Embryonic facial prominence (tissue), 1 donor: ENCODE results near the gene DLG2.

ENCODE experiments used
- DNase-seq: peaks from one replicate; pipeline ENCODE4 v3.0.0-alpha.2; 2016; ENCODE audit errors: extremely low spot score

The DLG2 gene

DNA sequence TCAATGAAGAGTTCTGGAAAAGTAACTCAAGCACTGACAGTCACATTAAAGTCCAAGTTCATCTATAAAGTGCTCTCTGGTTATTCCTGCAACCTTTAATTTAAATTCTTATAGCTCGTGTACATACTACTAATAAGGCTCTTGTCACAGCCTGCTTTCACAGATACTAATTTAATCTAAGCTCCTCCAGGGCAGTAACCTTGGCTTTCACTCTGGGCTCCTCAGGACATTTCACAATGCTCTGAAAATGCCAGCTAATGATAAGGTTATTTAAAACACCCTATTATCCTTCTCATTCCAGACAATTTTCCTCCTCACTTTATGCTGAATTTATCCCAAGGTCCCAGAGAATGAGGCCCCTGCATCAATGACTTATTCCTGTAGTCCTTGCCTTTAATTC lies 2098.3 kb downstream of the DLG2 start:
- no peak for DNase-seq

DNA sequence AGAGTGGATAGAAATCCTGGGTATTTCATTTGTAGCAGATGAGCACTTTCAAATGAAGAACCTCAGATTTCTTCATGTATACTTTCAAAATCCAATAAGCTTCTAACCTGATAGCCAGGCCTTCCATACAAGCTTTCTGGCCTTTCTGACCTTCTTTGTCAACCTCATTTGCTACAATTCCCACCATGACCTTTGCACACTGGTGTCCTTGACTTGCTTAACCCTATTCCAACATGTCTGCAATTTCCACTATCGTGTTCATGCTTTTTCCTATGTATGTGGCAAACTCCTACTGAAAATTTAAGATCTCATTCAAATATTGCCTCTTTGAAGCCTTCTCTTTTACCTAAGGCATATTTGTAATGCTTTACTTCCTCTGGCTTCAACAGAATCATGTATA lies 2098.9 kb downstream of the DLG2 start:
- DNase-seq = no peak

DNA sequence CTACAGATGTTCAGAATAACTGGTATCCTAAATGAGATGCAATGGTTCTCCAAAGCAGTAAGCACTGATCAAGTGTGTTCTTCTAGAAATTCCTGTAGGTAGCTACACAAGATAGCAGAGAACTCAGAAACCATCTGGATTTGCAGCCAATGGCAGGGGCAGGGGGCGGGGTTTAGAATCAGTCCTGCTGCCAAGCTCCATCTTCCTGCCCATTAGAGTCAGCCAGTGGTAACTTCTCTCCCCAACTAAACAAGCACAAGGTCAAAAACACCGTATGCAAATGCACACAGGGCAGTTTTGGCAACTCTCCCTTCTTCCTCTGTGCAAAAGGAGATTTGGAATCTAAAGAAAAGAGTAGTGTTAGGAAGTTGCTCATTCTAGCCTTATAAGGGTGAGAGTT lies 2103.5 kb downstream of the DLG2 start:
- DNase-seq = no peak

DNA sequence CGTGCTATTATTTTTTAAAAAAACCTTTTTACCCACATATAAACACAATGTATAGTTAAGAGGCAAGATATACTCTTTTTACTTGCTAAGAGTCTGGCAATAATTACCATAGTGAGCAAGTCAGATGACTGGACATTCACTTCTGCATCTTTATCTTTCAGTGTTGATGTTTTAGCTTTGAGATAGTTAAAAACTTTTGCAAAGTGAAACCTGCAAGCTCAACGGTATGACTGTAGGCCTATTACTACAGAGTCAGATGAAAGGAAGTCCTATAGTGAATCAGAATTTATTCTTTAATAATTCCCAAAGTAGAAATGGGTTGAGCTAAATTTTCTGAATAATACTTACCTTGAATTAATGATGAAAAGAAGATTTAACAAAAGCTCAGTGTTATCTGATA lies 2104.2 kb downstream of the DLG2 start:
- DNase-seq = no peak

DNA sequence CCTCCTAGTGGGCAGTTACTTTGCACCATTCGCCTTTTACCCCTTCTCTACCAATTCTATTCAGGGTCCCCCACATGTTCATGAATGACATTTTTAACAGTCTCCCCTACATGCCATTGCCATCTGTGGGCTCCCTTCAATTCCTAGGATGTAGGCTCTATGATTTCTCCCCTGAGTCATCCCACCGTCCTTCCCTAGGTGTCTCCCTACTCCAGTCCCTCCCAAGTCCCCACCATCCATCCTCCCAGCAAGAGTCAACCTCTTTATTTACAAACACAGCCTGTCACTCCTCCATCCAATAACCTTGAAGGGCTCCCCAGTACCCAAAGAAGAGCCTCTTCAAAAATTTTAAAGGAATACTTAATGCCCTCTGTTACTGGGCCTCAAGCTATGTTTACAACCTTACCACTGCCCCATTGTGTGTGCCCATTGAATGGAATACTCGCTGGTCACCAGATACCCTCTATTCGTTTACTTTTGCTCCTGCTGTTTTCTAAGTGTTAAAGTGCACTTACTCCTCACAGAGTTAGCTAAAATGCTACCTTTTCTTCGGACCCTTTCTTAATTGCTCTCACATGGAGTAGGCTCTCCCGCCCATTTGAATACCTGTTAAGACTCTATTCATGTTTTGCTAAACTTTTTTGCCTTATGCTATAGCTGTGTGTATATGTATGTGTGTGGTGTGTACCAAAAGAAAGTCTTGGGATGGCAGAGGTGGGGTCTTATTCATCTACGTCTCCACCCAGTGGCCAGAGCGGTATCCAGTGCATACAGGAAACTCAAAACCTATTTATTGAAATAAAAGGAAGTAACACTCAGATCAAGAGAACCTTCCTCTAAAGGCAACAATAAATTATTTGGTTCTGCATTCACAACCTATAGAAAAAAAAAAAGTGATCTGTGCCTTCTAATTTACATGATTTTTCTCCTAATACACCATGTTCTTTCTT lies 2105.2 kb downstream of the DLG2 start:
- no peak for DNase-seq

DNA sequence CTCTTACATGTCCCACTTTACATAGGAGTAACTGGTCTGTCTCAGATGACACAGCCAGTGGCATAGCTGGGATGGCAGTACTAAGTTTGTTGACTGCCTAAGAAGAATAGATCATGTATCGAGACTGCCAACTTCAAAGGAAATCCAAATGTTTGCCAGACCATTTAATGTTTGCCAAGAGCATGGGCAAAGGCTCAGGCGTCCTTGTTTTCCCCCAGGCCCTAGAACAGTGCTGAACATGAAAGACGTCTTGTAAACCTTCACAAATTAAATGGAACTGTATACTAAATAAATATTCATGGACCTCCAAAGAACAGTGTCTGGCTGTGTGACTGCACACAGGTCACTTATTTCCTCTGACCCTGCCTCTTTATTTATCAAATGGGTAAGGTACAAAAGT lies 2106.3 kb downstream of the DLG2 start:
- DNase-seq = no peak

DNA sequence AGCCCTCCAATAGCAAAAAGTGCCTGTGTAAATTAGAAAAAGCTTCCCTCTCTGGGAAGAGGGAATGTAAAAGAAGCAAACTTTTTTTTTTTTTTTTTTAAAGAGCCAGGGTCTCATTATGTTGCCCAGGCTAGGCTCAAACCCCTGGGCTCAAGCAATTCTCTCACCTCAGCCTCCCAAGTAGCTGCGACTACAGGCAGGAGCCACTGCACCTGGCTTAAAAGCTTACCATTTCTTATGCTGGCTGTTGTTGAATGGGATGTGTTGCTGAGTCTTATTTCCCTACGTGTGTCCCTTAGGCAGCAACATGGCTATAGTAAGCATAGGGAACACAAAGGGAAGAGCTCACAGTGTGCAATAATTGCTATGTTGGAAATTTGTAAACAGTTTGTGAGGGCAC lies 2115.5 kb downstream of the DLG2 start:
- DNase-seq = no peak

DNA sequence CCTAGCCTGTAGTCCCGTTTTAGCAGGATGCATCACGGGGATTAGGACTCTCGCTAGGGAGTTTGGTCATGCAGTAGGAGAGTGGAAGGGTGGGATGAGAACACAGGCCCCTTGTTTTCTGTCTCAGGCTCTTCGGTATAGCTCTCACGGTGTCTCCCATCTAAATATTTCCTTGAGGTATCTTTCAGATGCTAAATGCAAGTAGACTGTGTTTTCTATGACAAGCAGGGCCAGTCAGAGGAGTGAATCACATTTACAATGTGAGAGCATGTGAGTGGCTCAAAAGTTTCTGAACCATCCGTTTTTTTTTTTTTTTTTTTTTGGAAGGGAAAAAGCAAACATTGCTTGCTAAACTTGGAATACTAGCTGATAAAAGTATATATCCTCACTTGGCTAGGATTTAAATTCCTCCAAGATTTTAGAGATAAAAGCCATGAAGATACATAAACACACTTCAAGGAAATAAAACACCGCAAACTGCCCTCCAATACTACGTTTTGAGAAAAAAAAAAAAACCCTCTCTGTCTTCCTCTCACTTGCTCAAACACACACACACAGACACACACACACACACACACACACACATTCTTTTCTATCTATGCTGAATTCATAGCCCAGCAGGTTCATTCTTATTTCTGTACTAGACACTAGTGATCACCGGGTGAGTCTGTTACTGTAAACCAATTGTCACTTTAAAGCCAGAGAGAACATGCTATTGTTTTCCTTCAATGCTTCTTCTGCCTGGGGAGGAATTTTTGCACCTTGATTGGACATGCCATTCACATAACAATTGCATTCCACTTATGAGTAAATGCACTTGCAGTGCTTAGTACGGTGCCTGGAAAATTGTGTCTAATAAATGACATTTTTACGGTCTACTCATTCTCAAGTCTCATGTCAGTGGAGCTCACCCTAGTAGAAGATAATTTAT lies 2116.3 kb downstream of the DLG2 start:
- no peak for DNase-seq

DNA sequence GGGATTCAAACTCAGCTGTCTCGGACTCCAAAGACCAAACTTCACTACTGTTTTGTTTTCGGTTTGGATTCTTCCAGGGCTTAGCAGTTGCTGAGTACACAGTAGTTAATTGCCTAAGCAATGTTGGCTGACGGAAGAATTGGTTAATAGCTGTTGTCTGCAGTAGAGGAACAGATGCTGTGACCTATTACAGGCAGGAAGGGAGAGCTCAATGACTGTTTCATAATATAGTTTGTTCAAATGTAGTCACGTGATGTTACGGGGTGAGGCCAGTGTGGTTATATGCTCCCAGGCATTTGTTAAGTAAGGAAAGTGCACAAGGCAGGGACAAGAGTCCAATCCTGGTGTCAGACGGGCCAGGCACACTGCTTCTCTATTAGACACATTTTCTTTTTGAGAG lies 2118.3 kb downstream of the DLG2 start:
- DNase-seq = no peak

DNA sequence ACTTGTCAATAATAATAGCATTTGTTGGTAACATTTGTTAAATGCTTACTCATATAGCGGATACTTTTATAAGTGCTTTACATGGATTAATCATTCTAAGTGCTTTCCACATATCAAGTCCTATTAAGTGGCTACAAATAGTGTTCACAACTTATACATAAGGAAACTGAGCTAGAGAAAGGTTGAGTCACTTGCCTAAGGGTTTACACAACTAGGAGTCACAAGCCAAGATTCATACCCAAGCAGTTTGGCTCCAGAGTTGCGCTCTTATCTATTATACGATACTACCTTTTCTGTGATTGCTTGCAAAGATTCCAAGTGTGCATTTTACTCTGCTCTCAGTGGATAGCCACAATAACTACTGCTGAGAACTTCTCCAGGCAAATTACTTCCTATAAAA lies 2125.1 kb downstream of the DLG2 start:
- no peak for DNase-seq

DNA sequence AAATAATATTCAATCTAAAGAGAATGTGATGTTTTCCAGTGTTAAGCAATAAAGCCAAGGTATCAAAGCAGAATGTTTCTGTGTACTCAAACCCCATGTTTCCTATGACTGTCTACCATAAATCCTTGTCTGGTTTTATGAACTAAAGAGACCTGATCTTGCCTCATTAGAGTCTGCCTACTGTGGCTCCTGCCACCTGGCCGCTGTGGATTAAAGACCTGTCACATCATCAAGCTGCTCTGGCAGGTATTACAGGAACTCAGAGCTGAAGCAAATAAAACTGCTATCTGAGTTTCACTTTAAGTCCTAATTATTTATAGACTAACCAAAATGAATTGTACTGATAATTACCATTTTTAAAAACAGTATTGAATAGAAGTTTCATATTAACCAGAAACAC lies 2133.2 kb downstream of the DLG2 start:
- DNase-seq = no peak

DNA sequence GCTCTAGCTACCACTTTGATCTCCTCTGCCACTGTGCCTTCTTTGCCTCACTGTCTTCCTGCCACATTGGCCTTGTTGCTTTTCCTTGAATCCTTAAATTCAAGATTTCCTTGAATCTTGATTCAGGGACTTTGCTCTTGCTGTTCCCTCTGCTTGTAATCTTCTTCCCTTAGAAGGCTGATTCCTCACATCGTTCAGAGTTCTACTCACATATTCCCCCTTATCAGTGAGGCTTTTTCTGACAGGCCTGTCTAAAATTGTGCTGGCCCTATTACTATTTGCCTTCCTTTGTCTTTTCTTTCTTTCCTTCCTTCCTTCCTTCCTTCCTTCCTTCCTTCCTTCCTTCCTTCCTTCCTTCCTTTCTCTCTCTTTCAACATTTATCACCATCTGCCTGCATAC lies 2134.1 kb downstream of the DLG2 start:
- DNase-seq = no peak

DNA sequence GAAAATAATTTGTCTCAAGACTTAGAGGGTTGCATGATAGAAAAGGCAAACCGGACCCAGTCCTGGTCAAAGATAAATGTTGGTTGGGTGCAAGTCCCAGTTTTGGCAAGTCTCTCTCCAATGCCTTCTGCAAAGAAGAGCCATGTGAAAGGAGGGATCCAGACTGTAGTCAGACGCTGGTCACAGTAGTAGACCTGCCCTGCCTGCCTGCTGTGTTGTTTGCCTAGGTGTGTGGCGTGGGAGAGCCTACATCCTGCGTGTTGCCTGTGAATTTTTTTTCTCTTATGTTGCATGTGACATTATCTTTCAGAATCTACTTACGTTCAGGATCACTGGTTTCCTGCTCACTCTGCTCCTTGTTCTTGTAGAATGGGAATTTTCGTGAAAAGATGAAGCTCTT lies 2143.3 kb downstream of the DLG2 start:
- no peak for DNase-seq

DNA sequence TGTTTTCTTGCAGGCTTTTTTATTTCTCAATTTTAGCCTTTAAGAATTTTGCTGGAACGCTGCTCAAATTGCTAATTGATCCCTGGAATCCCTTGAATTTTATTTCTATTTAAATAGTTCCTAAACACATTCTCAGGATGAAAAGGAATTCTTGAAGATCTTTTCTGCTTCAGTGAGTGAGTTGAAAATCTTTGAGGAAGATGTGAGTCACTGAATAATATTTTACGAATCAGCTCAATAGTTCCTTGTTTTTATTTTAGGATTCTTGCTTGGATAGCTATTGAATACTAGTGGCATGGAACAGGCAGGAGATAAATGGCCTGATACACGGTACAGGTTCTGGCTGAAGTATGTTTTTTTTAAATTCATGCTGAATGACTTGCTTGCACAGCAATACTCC lies 2146.3 kb downstream of the DLG2 start:
- DNase-seq = no peak

DNA sequence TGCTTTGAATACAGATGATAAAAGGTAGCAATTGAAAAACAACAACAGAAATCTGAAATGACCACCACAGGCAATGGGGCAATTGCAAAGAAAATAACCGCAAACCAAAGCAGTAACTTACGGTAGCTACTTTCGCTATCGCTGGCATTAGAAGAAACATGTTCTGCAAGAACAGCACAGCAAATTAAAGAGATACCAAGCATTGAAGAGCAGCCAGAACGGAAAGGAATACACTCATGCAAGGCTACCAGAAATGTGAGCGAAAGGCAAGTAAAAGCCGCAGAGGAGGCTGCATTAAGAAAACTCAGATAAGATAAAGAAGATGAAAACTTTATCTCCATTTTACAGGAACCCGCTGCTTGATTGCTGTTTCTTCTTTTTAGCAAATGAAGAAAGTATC lies 2146.9 kb downstream of the DLG2 start:
- DNase-seq = no peak

DNA sequence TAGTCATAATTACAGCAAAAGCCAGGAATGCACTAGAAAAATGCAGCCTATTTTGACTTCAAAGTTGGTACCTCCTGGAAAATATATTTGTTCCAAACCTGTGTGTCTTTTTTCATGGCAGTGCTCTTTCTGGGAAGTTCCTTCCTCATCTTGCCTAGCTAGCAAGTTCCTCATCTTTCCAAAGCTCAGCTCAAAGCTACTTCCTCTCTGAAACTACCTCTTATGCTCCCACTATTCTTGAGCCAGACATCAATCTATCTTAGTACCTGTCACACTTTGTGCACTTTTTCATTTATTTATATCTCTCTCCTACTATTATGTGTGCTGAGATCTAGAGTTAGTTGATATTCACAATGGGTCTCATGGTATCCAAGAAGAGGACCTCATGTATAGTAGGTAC lies 2149.4 kb downstream of the DLG2 start:
- DNase-seq = no peak

DNA sequence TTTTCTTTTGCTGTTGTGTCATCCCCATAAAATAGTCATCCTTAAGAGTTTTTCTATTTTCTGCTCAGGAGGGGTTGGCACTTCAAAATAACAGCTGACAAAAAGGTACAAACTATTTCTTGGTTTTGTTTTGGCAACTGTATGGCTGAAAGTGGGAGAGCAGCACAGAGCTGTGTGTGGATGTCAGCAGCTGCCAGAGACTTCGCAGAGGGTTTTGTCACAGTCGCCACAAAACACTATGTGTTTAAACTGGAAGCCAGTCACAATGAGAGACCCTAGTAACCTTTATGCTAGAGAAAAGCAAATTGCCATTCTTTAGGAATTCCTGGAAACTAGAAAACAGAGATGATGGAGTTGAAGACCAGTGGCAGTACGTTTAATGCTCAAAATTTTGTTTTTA lies 2151.4 kb downstream of the DLG2 start:
- no peak for DNase-seq

DNA sequence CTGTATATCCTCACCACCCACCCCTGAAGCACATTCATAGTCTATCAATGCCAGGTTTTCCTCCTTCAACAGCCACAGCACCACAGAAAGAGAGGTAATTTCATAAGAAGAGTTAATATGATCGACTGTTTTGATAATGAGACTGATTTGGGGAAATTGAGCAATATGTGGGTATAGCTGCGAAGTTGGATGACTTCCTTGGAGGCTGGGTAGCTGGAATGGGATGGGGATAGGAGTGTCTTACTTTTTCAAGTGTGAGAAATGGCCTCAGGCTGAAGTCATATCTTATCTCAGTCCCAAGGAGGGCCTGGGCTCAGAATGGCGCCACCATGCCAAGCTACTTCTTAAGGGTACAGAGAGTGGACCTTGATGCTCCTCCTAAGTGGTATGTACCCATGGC lies 2153.4 kb downstream of the DLG2 start:
- no peak for DNase-seq

DNA sequence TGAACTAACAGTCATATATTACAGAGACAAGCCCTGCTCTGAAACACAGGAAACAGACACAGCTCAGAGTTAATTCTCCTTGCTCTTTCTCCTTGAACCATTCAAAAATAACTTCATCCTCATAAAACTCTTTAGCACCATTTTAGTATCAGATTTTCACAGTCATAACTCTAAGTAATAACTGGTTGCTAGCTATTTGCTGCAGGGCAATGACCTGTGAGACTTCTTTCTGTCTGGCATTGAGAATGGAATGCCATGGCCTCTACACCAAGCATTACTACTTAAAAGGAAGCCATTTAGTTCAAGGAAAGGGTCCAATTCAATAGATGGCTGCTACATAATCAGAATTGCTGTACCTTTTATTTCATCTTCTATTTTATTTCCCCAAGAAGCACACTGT lies 2154.3 kb downstream of the DLG2 start:
- DNase-seq = no peak

DNA sequence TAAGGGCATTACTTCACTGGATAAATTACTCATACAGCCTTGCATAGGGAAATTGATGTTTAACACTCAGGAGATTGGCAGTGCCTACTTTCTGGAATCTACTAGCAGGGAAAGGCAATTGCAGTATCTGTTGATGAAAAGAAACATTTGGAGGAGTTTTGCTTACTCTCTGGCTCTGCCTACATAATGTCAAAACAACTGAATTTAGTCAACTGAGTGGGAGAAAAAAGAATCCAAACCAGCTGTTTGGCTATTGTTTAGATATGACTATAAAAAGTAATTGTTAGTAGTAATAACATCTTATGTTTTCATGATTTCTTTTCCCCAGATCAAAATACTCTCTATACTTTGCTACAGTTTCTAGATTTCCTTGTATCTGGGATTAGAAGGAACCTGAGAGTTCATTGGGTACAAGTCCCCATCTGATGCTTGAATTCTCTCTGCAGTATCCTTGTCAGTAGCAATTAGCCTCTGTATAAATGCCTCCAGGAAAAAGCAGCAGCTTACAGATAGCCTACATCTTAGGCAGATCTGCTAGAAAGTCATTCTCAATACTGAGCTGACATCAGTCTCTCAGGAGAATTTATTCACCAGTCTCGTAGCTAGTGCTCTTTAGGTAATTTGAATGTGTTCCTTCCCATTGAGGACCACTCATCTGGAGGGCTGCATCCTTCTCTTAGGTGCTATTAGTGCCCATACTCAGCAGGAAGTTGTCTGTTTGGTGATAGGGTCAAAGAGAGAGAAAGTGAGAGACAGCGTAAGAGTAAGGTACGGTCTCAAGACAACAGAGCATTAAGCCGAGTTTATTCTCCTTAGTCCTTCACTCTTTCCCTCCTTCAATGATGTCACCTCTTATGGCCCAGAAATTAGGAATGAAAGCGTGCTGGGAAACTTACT lies 2155.1 kb downstream of the DLG2 start:
- no peak for DNase-seq

DNA sequence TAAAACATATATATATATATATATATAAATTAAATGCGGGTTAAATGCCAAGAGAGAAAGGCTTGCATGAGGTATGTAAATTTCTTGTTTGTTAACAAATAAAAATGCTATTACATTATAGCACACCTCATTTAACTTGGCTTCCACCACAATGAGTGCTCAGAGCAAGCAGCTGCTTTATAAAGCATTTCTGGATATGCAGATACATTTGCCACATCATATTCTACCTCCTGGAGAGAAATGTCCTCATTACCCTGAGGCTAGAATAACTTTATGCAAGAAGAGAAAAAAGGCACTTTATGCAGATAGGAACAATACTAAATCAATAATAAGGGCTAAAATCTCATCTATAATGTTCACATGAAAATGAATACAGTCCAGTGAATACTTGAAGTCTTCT lies 2159.3 kb downstream of the DLG2 start:
- DNase-seq = no peak
